Measurements from ENCODE around the gene SLC26A1. TPM values are rescaled to one million over a fixed set of nuclear protein-coding genes. Genes with fewer than 3 reads are reported as not detected.

Gene SLC26A1
- polyA plus RNA-seq, 1 donor (not counting 4 experiments of a cell fraction or from before 2014, with no cell fraction given): not detected

DNA sequence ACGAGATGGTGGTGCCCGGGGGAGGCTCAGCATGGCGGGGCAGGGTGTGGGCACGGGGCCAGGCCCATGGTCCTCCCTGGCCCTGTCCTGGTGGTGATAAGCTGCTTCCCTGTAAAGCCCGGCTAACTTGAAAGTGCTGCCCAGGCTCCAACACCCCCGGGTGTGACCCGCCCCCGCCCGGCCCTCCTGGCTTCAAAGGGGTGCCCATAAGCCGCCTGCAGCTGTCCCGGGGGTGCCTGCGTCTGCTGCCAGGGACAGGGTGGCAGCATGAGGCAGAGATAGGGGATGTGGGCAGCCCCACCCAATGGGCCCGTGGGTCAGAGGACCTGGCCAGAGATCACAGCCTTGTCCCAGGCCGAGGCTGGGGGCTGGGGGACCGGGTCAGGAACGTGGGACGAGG, 36.3 kb upstream of the SLC26A1 start:
- no peak for FAIRE-seq
- no peaks in the 10 kb centered on the region for H3K9me1 ChIP-seq (ENCODE audit: control insufficient read depth, extremely low read depth, insufficient read depth, low read length)
- H2AFZ ChIP-seq (ENCODE audit: control insufficient read depth, low read length): no peak overlapping the region
- H4K20me1 ChIP-seq (ENCODE audit: control insufficient read depth, extremely low read depth, insufficient read depth, low read length): peaks cover 3% of the 10 kb centered on the region
- H3K4me1 ChIP-seq (ENCODE audit: control insufficient read depth, extremely low read depth, insufficient read depth, low read length): peaks cover 3% of the 10 kb centered on the region
- no peaks in the 10 kb centered on the region for H3K9me3 ChIP-seq (ENCODE audit: control insufficient read depth, low read depth, low read length)
- no peak overlapping the region for H3K27ac ChIP-seq (ENCODE audit: control insufficient read depth, insufficient read depth, low read length)
- DNase-seq (ENCODE audit: low read depth, low spot score): no peak
- TF ChIP-seq CTCF (optimal IDR thresholded peaks at IDR 0.05 in 1 of 3, IDR thresholded peaks at IDR 0.05 in 1 of 3, conservative IDR thresholded peaks at IDR 0.05 in 1 of 3; ENCODE audit: extremely low read depth in 1 of 3, insufficient read depth in 2 of 3, low read length in 3 of 3) (no peak), EZH2 (IDR thresholded peaks at IDR 0.05; ENCODE audit: low read length) (no peak)
- H3K9ac ChIP-seq (ENCODE audit: control insufficient read depth, extremely low read depth, insufficient read depth, low read length): no peak overlapping the region
- H3K27me3 ChIP-seq (ENCODE audit: control insufficient read depth, extremely low read depth, insufficient read depth, low read length): peaks cover 43% of the 10 kb centered on the region
- H3K36me3 ChIP-seq (ENCODE audit: control insufficient read depth in 2 of 2, extremely low read depth in 1 of 2, insufficient read depth in 2 of 2, low read length in 2 of 2): peaks cover 0 to 4% of the 10 kb centered on the region in 2 experiments
- no peak overlapping the region for H3K4me2 ChIP-seq (ENCODE audit: control insufficient read depth, extremely low read depth, insufficient read depth, low read depth, low read length)
- H3K79me2 ChIP-seq (ENCODE audit: control insufficient read depth, insufficient read depth, low read length): no peaks in the 10 kb centered on the region
- no peak overlapping the region for H3K4me3 ChIP-seq (ENCODE audit: control insufficient read depth in 2 of 3, extremely low read depth in 1 of 3, insufficient read depth in 2 of 3, low read depth in 1 of 3, low read length in 3 of 3)
- dilution Hi-C loops (cut with MboI; ENCODE audit: extremely low pct_ligation_motif_present, low sequenced_read_pairs): no loop called here

GRCh38 chr4:1028574-1029220, 35.5 kb upstream of the SLC26A1 start:
- Histone ChIP-seq H3K9ac (ENCODE audit: control insufficient read depth, extremely low read depth, insufficient read depth, low read length) (no peak overlapping the region), H3K36me3 (ENCODE audit: control insufficient read depth in 2 of 2, extremely low read depth in 1 of 2, insufficient read depth in 2 of 2, low read length in 2 of 2) (peaks cover 0 to 4% of the 10 kb centered on the region in 2 experiments), H3K9me3 (ENCODE audit: control insufficient read depth, low read depth, low read length) (no peaks in the 10 kb centered on the region), H3K4me2 (ENCODE audit: control insufficient read depth, extremely low read depth, insufficient read depth, low read depth, low read length) (no peak overlapping the region), H3K79me2 (ENCODE audit: control insufficient read depth, insufficient read depth, low read length) (no peaks in the 10 kb centered on the region), H3K9me1 (ENCODE audit: control insufficient read depth, extremely low read depth, insufficient read depth, low read length) (no peaks in the 10 kb centered on the region), H3K27me3 (ENCODE audit: control insufficient read depth, extremely low read depth, insufficient read depth, low read length) (peaks cover 35% of the 10 kb centered on the region), H3K27ac (ENCODE audit: control insufficient read depth, insufficient read depth, low read length) (no peak overlapping the region), H4K20me1 (ENCODE audit: control insufficient read depth, extremely low read depth, insufficient read depth, low read length) (peaks cover 3% of the 10 kb centered on the region), H3K4me1 (ENCODE audit: control insufficient read depth, extremely low read depth, insufficient read depth, low read length) (peaks cover 3% of the 10 kb centered on the region), H2AFZ (ENCODE audit: control insufficient read depth, low read length) (no peak overlapping the region), H3K4me3 (ENCODE audit: control insufficient read depth in 2 of 3, extremely low read depth in 1 of 3, insufficient read depth in 2 of 3, low read depth in 1 of 3, low read length in 3 of 3) (no peak overlapping the region)
- TF ChIP-seq EZH2 (IDR thresholded peaks at IDR 0.05; ENCODE audit: low read length) (no peak), CTCF (optimal IDR thresholded peaks at IDR 0.05 in 1 of 3, IDR thresholded peaks at IDR 0.05 in 1 of 3, conservative IDR thresholded peaks at IDR 0.05 in 1 of 3; ENCODE audit: extremely low read depth in 1 of 3, insufficient read depth in 2 of 3, low read length in 3 of 3) (no peak)
- DNase-seq (ENCODE audit: low read depth, low spot score) (no peak), FAIRE-seq (no peak)
- dilution Hi-C loops (cut with MboI; ENCODE audit: extremely low pct_ligation_motif_present, low sequenced_read_pairs): no loop called here
